Fibroblast of skin of abdomen (primary cell): Measurements from ENCODE around the gene PRR18.

ENCODE experiments used
- DNase-seq: peaks from one replicate; pipeline ENCODE4 v3.0.0-alpha.2; 2013

Gene PRR18

GRCh38 chr6:166305562-166306117, 2.6 kb downstream of the PRR18 start:
- DNase-seq = no peak

GRCh38 chr6:166304106-166304505, 4.1 kb downstream of the PRR18 start:
- no peak for DNase-seq

- DNase-seq = no peak
These were observed 6.3 kb downstream of the PRR18 start for GRCh38 chr6:166301611-166302529.

- DNase-seq = no peak
These were observed 7.7 kb downstream of the PRR18 start for GRCh38 chr6:166300357-166300987.

- DNase-seq = no peak
These were observed 10.6 kb downstream of the PRR18 start for GRCh38 chr6:166297606-166298005.

GRCh38 chr6:166296035-166296883, 11.9 kb downstream of the PRR18 start:
- DNase-seq = no peak

- DNase-seq = no peak
These were observed 14.2 kb downstream of the PRR18 start for GRCh38 chr6:166293731-166294584.

GRCh38 chr6:166289207-166290060, 18.8 kb downstream of the PRR18 start:
- DNase-seq = no peak

GRCh38 chr6:166286839-166287271, 21.3 kb downstream of the PRR18 start:
- DNase-seq = no peak

- DNase-seq = no peak
These were observed 23.0 kb downstream of the PRR18 start for GRCh38 chr6:166285233-166285632.

GRCh38 chr6:166284640-166285039, 23.6 kb downstream of the PRR18 start:
- no peak for DNase-seq

GRCh38 chr6:166282394-166283032, 25.7 kb downstream of the PRR18 start:
- DNase-seq = no peak

GRCh38 chr6:166281104-166281503, 27.1 kb downstream of the PRR18 start:
- no peak for DNase-seq

GRCh38 chr6:166279393-166279679, 28.9 kb downstream of the PRR18 start:
- no peak for DNase-seq

- DNase-seq = no peak
These were observed 29.4 kb downstream of the PRR18 start for GRCh38 chr6:166278579-166279392.

GRCh38 chr6:166277892-166278578, 30.2 kb downstream of the PRR18 start:
- no peak for DNase-seq

- DNase-seq = no peak
These were observed 31.2 kb downstream of the PRR18 start for GRCh38 chr6:166277018-166277417.

- peak; percentile 34 for DNase-seq
These were observed 32.5 kb downstream of the PRR18 start for GRCh38 chr6:166275714-166276166.
